SU-DHL-6 (cell line): ENCODE measurements around the gene TTC23L.

Experiments
- CTCF ChIP-seq: fragments of 200-600 bp; sonication (generic); IDR thresholded peaks from one replicate; pipeline ENCODE4 v1.5.1; 2017; ENCODE audit warnings: antibody characterized with exemption, mild to moderate bottlenecking, low read length, moderate library complexity; ENCODE audit not compliant: insufficient read depth, poor library complexity, severe bottlenecking
- EZH2phosphoT487 ChIP-seq: fragments of 200-600 bp; sonication (generic), shearing (Covaris generic); conservative IDR thresholded peaks from 2 replicates; pipeline ENCODE4 v1.6.1; 2018; ENCODE audit warnings: mild to moderate bottlenecking, antibody characterized with exemption, low read length, moderate library complexity, mixed read lengths

- TF ChIP-seq CTCF (no peak), EZH2phosphoT487 (no peak)
Observed at GRCh38 chr5:34803974-34804732, 34.8 kb upstream of the TTC23L start.
